Embryonic facial prominence (tissue), 1 donor: Measurements from ENCODE around the gene COQ8A.
"Not testable (repeated sequence)": the region's sequence is repeated elsewhere in the genome, so short reads cannot be mapped to it uniquely, and the experiment has no call there.

Experiments used
- DNase-seq: peaks from one replicate; pipeline ENCODE4 v3.0.0-alpha.2; 2016; ENCODE audit errors: extremely low spot score

The COQ8A gene

GRCh38 chr1:226984521-226985238 lies 44.6 kb downstream of the COQ8A start:
- DNase-seq, result no peak

- DNase-seq, result no peak
Observed at GRCh38 chr1:226985239-226985838, 45.2 kb downstream of the COQ8A start.

- no peak for DNase-seq
Observed at GRCh38 chr1:226985839-226986463, 45.9 kb downstream of the COQ8A start.

GRCh38 chr1:226986496-226987178 lies 46.5 kb downstream of the COQ8A start:
- DNase-seq, result no peak

- DNase-seq, result no peak
Observed at GRCh38 chr1:226987179-226987536, 47.1 kb downstream of the COQ8A start.

GRCh38 chr1:226987623-226988333 lies 47.7 kb downstream of the COQ8A start:
- no peak for DNase-seq

GRCh38 chr1:226988334-226988666 lies 48.2 kb downstream of the COQ8A start:
- DNase-seq, result no peak

- no peak for DNase-seq
Observed at GRCh38 chr1:226989085-226989920, 49.2 kb downstream of the COQ8A start.

GRCh38 chr1:226990133-226990716 lies 50.1 kb downstream of the COQ8A start:
- no peak for DNase-seq

- no peak for DNase-seq
Observed at GRCh38 chr1:226991920-226992319, 51.8 kb downstream of the COQ8A start.

- DNase-seq, result no peak
Observed at GRCh38 chr1:226993814-226994585, 53.9 kb downstream of the COQ8A start.

- DNase-seq, result no peak
Observed at GRCh38 chr1:226994586-226995364, 54.7 kb downstream of the COQ8A start.

- no peak for DNase-seq
Observed at GRCh38 chr1:226995365-226996332, 55.6 kb downstream of the COQ8A start.

GRCh38 chr1:226999579-226999978 lies 59.5 kb downstream of the COQ8A start:
- not testable (repeated sequence) for DNase-seq

- DNase-seq, result no peak
Observed at GRCh38 chr1:227002531-227003049, 62.5 kb downstream of the COQ8A start.

GRCh38 chr1:227003165-227003564 lies 63.1 kb downstream of the COQ8A start:
- DNase-seq, result no peak

GRCh38 chr1:227004796-227005195 lies 64.7 kb downstream of the COQ8A start:
- no peak for DNase-seq
